Activated T-helper 17 cell treated with anti-CD3 and anti-CD28 coated beads, Interleukin-2, amount 50 U/mL, for 72 hours (primary cell): ENCODE measurements around the gene STRIP1. TPM values are rescaled to one million over a fixed set of nuclear protein-coding genes. Genes with fewer than 3 reads are reported as not detected.
"Not testable (repeated sequence)": the region's sequence is repeated elsewhere in the genome, so short reads cannot be mapped to it uniquely, and the experiment has no call there.

Experiments
- ATAC-seq: fragments of 150-1000 bp; cut with Tn5 transposase; replicated peaks from 2 replicates; pipeline ENCODE4 v1.10.0; 2021; ENCODE audit warnings: mild to moderate bottlenecking, moderate library complexity
- H3K27ac Mint-ChIP-seq: one replicate; pipeline ENCODE4 v1.8.0; 2022; ENCODE audit warnings: mixed read lengths
- H3K27me3 Mint-ChIP-seq: one replicate; pipeline ENCODE4 v1.8.0; 2022; ENCODE audit warnings: mixed read lengths
- H3K36me3 Mint-ChIP-seq: one replicate; pipeline ENCODE4 v1.8.0; 2022; ENCODE audit warnings: low read depth, mild to moderate bottlenecking, mixed read lengths
- H3K4me1 Mint-ChIP-seq: one replicate; pipeline ENCODE4 v1.8.0; 2022; ENCODE audit warnings: mixed read lengths
- H3K4me3 Mint-ChIP-seq: one replicate; pipeline ENCODE4 v1.8.0; 2022; ENCODE audit warnings: mild to moderate bottlenecking, mixed read lengths
- H3K9me3 Mint-ChIP-seq: one replicate; pipeline ENCODE4 v1.8.0; 2022; ENCODE audit warnings: mixed read lengths
- total RNA-seq, 2 donors: library from RNA; stranded (reverse); gene quantifications; one replicate each; pipeline ENCODE4 v1.2.3, GENCODE V29; 2022

STRIP1 gene
- total RNA-seq, 2 donors from 2014 or later = 21.4 to 31.1 TPM

GRCh38 chr1:110030687-110031086 is 3.7 kb upstream of the STRIP1 start:
- not testable (repeated sequence) for H3K9me3 Mint-ChIP-seq, H3K36me3 Mint-ChIP-seq, H3K27me3 Mint-ChIP-seq, ATAC-seq
- Mint-ChIP-seq H3K4me1 (peaks cover 30% of the 10 kb centered on the region), H3K27ac (peak overlapping the region; percentile 95), H3K4me3 (peak overlapping the region; percentile 89)

GRCh38 chr1:110032327-110032726 is 2.1 kb upstream of the STRIP1 start:
- Mint-ChIP-seq H3K4me1 (peaks cover 31% of the 10 kb centered on the region), H3K4me3 (peak overlapping the region; percentile 89), H3K9me3 (no peaks in the 10 kb centered on the region), H3K27me3 (no peaks in the 10 kb centered on the region), H3K27ac (no peak overlapping the region), H3K36me3 (peaks cover 9% of the 10 kb centered on the region)
- ATAC-seq = no peak

GRCh38 chr1:110033421-110033820 is 1.0 kb upstream of the STRIP1 start:
- Mint-ChIP-seq H3K4me1 (peaks cover 31% of the 10 kb centered on the region), H3K27ac (peak overlapping the region; percentile 93), H3K36me3 (peaks cover 18% of the 10 kb centered on the region), H3K4me3 (peak overlapping the region; percentile 89), H3K27me3 (no peaks in the 10 kb centered on the region), H3K9me3 (no peaks in the 10 kb centered on the region)
- no peak for ATAC-seq

GRCh38 chr1:110034040-110034450 is 379 bp upstream of the STRIP1 start:
- peaks cover 24% of the 10 kb centered on the region for H3K36me3 Mint-ChIP-seq
- ATAC-seq = no peak
- H3K27ac Mint-ChIP-seq = peak overlapping the region; percentile 93
- no peaks in the 10 kb centered on the region for H3K9me3 Mint-ChIP-seq
- no peaks in the 10 kb centered on the region for H3K27me3 Mint-ChIP-seq
- H3K4me1 Mint-ChIP-seq = peaks cover 31% of the 10 kb centered on the region
- peak overlapping the region; percentile 89 for H3K4me3 Mint-ChIP-seq

- Mint-ChIP-seq H3K9me3 (no peaks in the 10 kb centered on the region), H3K4me3 (peak overlapping the region; percentile 89), H3K4me1 (peaks cover 31% of the 10 kb centered on the region), H3K27me3 (no peaks in the 10 kb centered on the region), H3K27ac (peak overlapping the region; percentile 91), H3K36me3 (peaks cover 37% of the 10 kb centered on the region)
- ATAC-seq = no peak
Measured at GRCh38 chr1:110035236-110035752, 870 bp downstream of the STRIP1 start.

- H3K27ac Mint-ChIP-seq = no peak overlapping the region
- no peaks in the 10 kb centered on the region for H3K9me3 Mint-ChIP-seq
- H3K4me1 Mint-ChIP-seq = peaks cover 14% of the 10 kb centered on the region
- H3K27me3 Mint-ChIP-seq = no peaks in the 10 kb centered on the region
- no peak overlapping the region for H3K4me3 Mint-ChIP-seq
- no peak for ATAC-seq
- peaks cover 66% of the 10 kb centered on the region for H3K36me3 Mint-ChIP-seq
Measured at GRCh38 chr1:110038271-110038670, 3.8 kb downstream of the STRIP1 start.

- peaks cover 79% of the 10 kb centered on the region for H3K36me3 Mint-ChIP-seq
- no peaks in the 10 kb centered on the region for H3K27me3 Mint-ChIP-seq
- no peak overlapping the region for H3K27ac Mint-ChIP-seq
- H3K4me1 Mint-ChIP-seq = peaks cover 7% of the 10 kb centered on the region
- no peaks in the 10 kb centered on the region for H3K9me3 Mint-ChIP-seq
- no peak overlapping the region for H3K4me3 Mint-ChIP-seq
- ATAC-seq = no peak
Measured at GRCh38 chr1:110039641-110040040, 5.2 kb downstream of the STRIP1 start.

- no peaks in the 10 kb centered on the region for H3K27me3 Mint-ChIP-seq
- H3K4me1 Mint-ChIP-seq = peaks cover 3% of the 10 kb centered on the region
- no peaks in the 10 kb centered on the region for H3K9me3 Mint-ChIP-seq
- H3K4me3 Mint-ChIP-seq = no peak overlapping the region
- peak; percentile 95 for ATAC-seq
- H3K27ac Mint-ChIP-seq = no peak overlapping the region
- peaks cover 84% of the 10 kb centered on the region for H3K36me3 Mint-ChIP-seq
Measured at GRCh38 chr1:110040548-110040947, 6.1 kb downstream of the STRIP1 start.

GRCh38 chr1:110043016-110043415 is 8.6 kb downstream of the STRIP1 start:
- peaks cover 99% of the 10 kb centered on the region for H3K36me3 Mint-ChIP-seq
- H3K27me3 Mint-ChIP-seq = no peaks in the 10 kb centered on the region
- H3K4me3 Mint-ChIP-seq = no peak overlapping the region
- no peak overlapping the region for H3K27ac Mint-ChIP-seq
- H3K9me3 Mint-ChIP-seq = no peaks in the 10 kb centered on the region
- H3K4me1 Mint-ChIP-seq = no peaks in the 10 kb centered on the region
- ATAC-seq = no peak

- no peaks in the 10 kb centered on the region for H3K4me1 Mint-ChIP-seq
- H3K9me3 Mint-ChIP-seq = no peaks in the 10 kb centered on the region
- no peak overlapping the region for H3K4me3 Mint-ChIP-seq
- H3K36me3 Mint-ChIP-seq = peaks cover 99% of the 10 kb centered on the region
- H3K27me3 Mint-ChIP-seq = no peaks in the 10 kb centered on the region
- ATAC-seq = no peak
- no peak overlapping the region for H3K27ac Mint-ChIP-seq
Measured at GRCh38 chr1:110047463-110047862, 13.0 kb downstream of the STRIP1 start.

GRCh38 chr1:110048240-110048639 is 13.8 kb downstream of the STRIP1 start:
- Mint-ChIP-seq H3K9me3 (no peaks in the 10 kb centered on the region), H3K27ac (peak overlapping the region; percentile 3), H3K27me3 (no peaks in the 10 kb centered on the region)

GRCh38 chr1:110048923-110049601 is 14.6 kb downstream of the STRIP1 start:
- ATAC-seq = no peak
- H3K36me3 Mint-ChIP-seq = peaks cover 99% of the 10 kb centered on the region
- no peak overlapping the region for H3K27ac Mint-ChIP-seq
- no peaks in the 10 kb centered on the region for H3K9me3 Mint-ChIP-seq
- no peak overlapping the region for H3K4me3 Mint-ChIP-seq
- H3K27me3 Mint-ChIP-seq = no peaks in the 10 kb centered on the region
- H3K4me1 Mint-ChIP-seq = no peaks in the 10 kb centered on the region

More at GRCh38 chr1:110048240-110048639, 13.8 kb downstream of the STRIP1 start:
- Mint-ChIP-seq H3K4me3 (no peak overlapping the region), H3K4me1 (no peaks in the 10 kb centered on the region), H3K36me3 (peaks cover 99% of the 10 kb centered on the region)
- no peak for ATAC-seq

GRCh38 chr1:110049801-110050601 is 15.6 kb downstream of the STRIP1 start:
- H3K27ac Mint-ChIP-seq = no peak overlapping the region
- peaks cover 100% of the 10 kb centered on the region for H3K36me3 Mint-ChIP-seq

GRCh38 chr1:110050602-110051261 is 16.3 kb downstream of the STRIP1 start:
- Mint-ChIP-seq H3K27me3 (no peaks in the 10 kb centered on the region), H3K4me1 (no peaks in the 10 kb centered on the region), H3K9me3 (no peaks in the 10 kb centered on the region), H3K36me3 (peaks cover 100% of the 10 kb centered on the region), H3K27ac (no peak overlapping the region), H3K4me3 (no peak overlapping the region)
- ATAC-seq = no peak

More at GRCh38 chr1:110049801-110050601, 15.6 kb downstream of the STRIP1 start:
- Mint-ChIP-seq H3K4me1 (no peaks in the 10 kb centered on the region), H3K4me3 (no peak overlapping the region), H3K27me3 (no peaks in the 10 kb centered on the region), H3K9me3 (no peaks in the 10 kb centered on the region)
- ATAC-seq = no peak
